Uterus (tissue), 2 donors: ENCODE data around the gene OR2A14.

Experiments used
- POLR2A ChIP-seq, 2 donors: fragments of 450-650 bp; IDR thresholded peaks; one replicate each; pipeline ENCODE4 v1.6.1; 2016; ENCODE audit warnings: antibody characterized with exemption in 2 of 2, mild to moderate bottlenecking in 1 of 2, moderate library complexity in 1 of 2
- TF ChIP-seq, protein P1 (sequence below), 4 experiments: fragments of 200-600 bp in 2 of 4; fragments of 450-650 bp in 2 of 4; sonication (generic) in 2 of 4; IDR thresholded peaks; one replicate each; pipeline ENCODE4 v1.5.1; 2016 to 2019; ENCODE audit warnings: antibody characterized with exemption in 4 of 4, mild to moderate bottlenecking in 2 of 4, moderate library complexity in 1 of 4

DNA sequence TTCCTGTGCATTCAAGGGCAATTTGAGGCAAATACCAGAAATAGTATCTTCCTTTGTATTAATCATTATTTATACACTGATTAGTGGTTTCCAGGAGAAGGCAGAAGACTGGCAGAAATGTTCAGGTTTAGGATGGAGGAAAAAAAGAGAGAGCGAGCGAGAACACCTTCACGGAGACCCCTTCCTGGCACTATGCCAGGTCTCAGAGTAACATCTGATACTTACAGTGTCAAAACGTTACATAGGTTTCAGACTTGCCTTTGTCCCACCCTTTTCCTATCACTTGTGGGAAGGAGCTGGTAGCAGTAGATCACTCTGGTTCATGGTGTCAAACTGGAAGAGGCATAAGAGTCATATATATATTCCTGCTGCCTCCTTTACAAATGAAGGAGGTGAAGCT lies 36.2 kb upstream of the OR2A14 start:
- TF ChIP-seq, protein P1, sequence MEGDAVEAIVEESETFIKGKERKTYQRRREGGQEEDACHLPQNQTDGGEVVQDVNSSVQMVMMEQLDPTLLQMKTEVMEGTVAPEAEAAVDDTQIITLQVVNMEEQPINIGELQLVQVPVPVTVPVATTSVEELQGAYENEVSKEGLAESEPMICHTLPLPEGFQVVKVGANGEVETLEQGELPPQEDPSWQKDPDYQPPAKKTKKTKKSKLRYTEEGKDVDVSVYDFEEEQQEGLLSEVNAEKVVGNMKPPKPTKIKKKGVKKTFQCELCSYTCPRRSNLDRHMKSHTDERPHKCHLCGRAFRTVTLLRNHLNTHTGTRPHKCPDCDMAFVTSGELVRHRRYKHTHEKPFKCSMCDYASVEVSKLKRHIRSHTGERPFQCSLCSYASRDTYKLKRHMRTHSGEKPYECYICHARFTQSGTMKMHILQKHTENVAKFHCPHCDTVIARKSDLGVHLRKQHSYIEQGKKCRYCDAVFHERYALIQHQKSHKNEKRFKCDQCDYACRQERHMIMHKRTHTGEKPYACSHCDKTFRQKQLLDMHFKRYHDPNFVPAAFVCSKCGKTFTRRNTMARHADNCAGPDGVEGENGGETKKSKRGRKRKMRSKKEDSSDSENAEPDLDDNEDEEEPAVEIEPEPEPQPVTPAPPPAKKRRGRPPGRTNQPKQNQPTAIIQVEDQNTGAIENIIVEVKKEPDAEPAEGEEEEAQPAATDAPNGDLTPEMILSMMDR (IDR thresholded peaks at IDR 0.05), result no peak
- TF ChIP-seq POLR2A (IDR thresholded peaks at IDR 0.05), result no peak
